HG02623 (cell line): Measurements from ENCODE around the gene CDC5L.

Experiments used
- ATAC-seq: cut with Tn5 transposase; IDR thresholded peaks from one replicate; pipeline ENCODE4 v1.9.1; 2021; ENCODE audit warnings: moderate library complexity; ENCODE audit not compliant: unreplicated experiment

The CDC5L gene

GRCh38 chr6:44473393-44474189, 86.1 kb downstream of the CDC5L start:
- no peak for ATAC-seq

- ATAC-seq = no peak
Measured at GRCh38 chr6:44474190-44474631, 86.7 kb downstream of the CDC5L start.

GRCh38 chr6:44474643-44475042, 87.1 kb downstream of the CDC5L start:
- ATAC-seq = no peak

- peak; percentile 13 for ATAC-seq
Measured at GRCh38 chr6:44475417-44475778, 87.9 kb downstream of the CDC5L start.

GRCh38 chr6:44475779-44476434, 88.4 kb downstream of the CDC5L start:
- peak; percentile 77 for ATAC-seq

- ATAC-seq = no peak
Measured at GRCh38 chr6:44476849-44477248, 89.3 kb downstream of the CDC5L start.

GRCh38 chr6:44477293-44477894, 89.9 kb downstream of the CDC5L start:
- no peak for ATAC-seq

- ATAC-seq = no peak
Measured at GRCh38 chr6:44478158-44478557, 90.7 kb downstream of the CDC5L start.

- no peak for ATAC-seq
Measured at GRCh38 chr6:44478591-44479254, 91.2 kb downstream of the CDC5L start.

GRCh38 chr6:44480097-44480541, 92.6 kb downstream of the CDC5L start:
- no peak for ATAC-seq

- no peak for ATAC-seq
Measured at GRCh38 chr6:44481056-44481455, 93.5 kb downstream of the CDC5L start.

GRCh38 chr6:44481760-44482159, 94.3 kb downstream of the CDC5L start:
- no peak for ATAC-seq

- no peak for ATAC-seq
Measured at GRCh38 chr6:44485601-44486401, 98.3 kb downstream of the CDC5L start.

GRCh38 chr6:44487002-44487401, 99.5 kb downstream of the CDC5L start:
- ATAC-seq = no peak

GRCh38 chr6:44487586-44487985, 100.1 kb downstream of the CDC5L start:
- no peak for ATAC-seq

- ATAC-seq = no peak
Measured at GRCh38 chr6:44489910-44490604, 102.6 kb downstream of the CDC5L start.

- no peak for ATAC-seq
Measured at GRCh38 chr6:44493132-44493531, 105.6 kb downstream of the CDC5L start.

GRCh38 chr6:44493593-44493992, 106.1 kb downstream of the CDC5L start:
- ATAC-seq = no peak

GRCh38 chr6:44494011-44494501, 106.5 kb downstream of the CDC5L start:
- ATAC-seq = no peak
